Gastrocnemius medialis (tissue), 4 donors: ENCODE data around the gene KRT4.

ENCODE experiments used
- POLR2A ChIP-seq, 2 donors: fragments of 450-650 bp; IDR thresholded peaks; one replicate each; pipeline ENCODE4 v1.6.1; 2017; ENCODE audit warnings: antibody characterized with exemption in 2 of 2, mild to moderate bottlenecking in 2 of 2, moderate library complexity in 2 of 2
- TF ChIP-seq, protein P1 (sequence below), 5 experiments: fragments of 450-650 bp in 3 of 5; fragments of 200-600 bp in 2 of 5; sonication (generic) in 2 of 5; IDR thresholded peaks in 4 of 5; conservative IDR thresholded peaks in 1 of 5; 1 replicate in 4 of 5; 2 replicates in 1 of 5; pipeline ENCODE4 v1.5.1; 2016 to 2019; ENCODE audit warnings: antibody characterized with exemption in 5 of 5, mild to moderate bottlenecking in 3 of 5, moderate library complexity in 3 of 5

DNA sequence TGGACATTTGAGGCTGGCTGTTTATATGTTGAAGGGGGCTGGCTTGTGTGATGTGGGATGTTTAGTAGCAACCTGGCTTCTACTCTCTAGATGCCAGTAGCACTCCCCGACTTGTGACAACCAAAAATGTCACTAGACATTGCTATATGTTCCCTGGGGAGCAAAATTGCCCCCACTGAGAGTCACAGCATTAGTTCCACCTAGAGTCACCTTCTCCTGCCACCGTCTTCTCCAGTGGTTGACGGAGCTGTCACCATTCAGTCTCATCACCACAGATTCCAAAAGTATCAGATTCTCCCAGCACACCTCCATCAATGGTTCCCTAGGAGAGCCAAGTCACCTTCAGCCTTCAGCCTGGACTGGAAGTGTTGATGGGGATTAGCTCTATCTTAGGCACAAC lies 29.0 kb downstream of the KRT4 start:
- TF ChIP-seq, protein P1, sequence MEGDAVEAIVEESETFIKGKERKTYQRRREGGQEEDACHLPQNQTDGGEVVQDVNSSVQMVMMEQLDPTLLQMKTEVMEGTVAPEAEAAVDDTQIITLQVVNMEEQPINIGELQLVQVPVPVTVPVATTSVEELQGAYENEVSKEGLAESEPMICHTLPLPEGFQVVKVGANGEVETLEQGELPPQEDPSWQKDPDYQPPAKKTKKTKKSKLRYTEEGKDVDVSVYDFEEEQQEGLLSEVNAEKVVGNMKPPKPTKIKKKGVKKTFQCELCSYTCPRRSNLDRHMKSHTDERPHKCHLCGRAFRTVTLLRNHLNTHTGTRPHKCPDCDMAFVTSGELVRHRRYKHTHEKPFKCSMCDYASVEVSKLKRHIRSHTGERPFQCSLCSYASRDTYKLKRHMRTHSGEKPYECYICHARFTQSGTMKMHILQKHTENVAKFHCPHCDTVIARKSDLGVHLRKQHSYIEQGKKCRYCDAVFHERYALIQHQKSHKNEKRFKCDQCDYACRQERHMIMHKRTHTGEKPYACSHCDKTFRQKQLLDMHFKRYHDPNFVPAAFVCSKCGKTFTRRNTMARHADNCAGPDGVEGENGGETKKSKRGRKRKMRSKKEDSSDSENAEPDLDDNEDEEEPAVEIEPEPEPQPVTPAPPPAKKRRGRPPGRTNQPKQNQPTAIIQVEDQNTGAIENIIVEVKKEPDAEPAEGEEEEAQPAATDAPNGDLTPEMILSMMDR (IDR thresholded peaks at IDR 0.05 in 4 of 5, conservative IDR thresholded peaks at IDR 0.05 in 1 of 5), result no peak
- no peak for TF ChIP-seq POLR2A (IDR thresholded peaks at IDR 0.05)
